HepG2 (cell line): ENCODE data around the gene PRKCG. TPM values are rescaled to one million over a fixed set of nuclear protein-coding genes. Genes with fewer than 3 reads are reported as not detected.
A peak's percentile ranks its signal among the peaks of the same experiment; 100 is the strongest.

ENCODE experiments used
- ARNTL ChIP-seq: sonication (generic); formaldehyde crosslinking; IDR thresholded peaks from 2 replicates; pipeline ENCODE4 v1.4.0; 2020; ENCODE audit warnings: mild to moderate bottlenecking, missing genetic modification reagents
- ERF ChIP-seq: IDR thresholded peaks from 2 replicates; pipeline ENCODE4 v1.6.1; 2018; ENCODE audit warnings: missing biosample characterization, missing genetic modification reagents
- HIVEP1 ChIP-seq: sonication (generic); formaldehyde crosslinking; IDR thresholded peaks from 2 replicates; pipeline ENCODE4 v1.4.0; 2020; ENCODE audit warnings: mild to moderate bottlenecking, missing genetic modification reagents
- PITX1 ChIP-seq: sonication (generic); formaldehyde crosslinking; IDR thresholded peaks from 2 replicates; pipeline ENCODE4 v1.5.1; 2020; ENCODE audit warnings: mild to moderate bottlenecking, missing genetic modification reagents
- PRPF4 ChIP-seq: fragments of 200-400 bp; formaldehyde crosslinking; IDR thresholded peaks from 2 replicates; pipeline ENCODE4 v1.6.1; 2016; ENCODE audit warnings: low read length, low read depth; ENCODE audit not compliant: poor library complexity, severe bottlenecking
- REPIN1 ChIP-seq: sonication (generic); formaldehyde crosslinking; IDR thresholded peaks from 2 replicates; pipeline ENCODE4 v1.8.0; 2022; ENCODE audit warnings: missing genetic modification reagents, low read depth, mild to moderate bottlenecking, borderline replicate concordance
- SCMH1 ChIP-seq: sonication (generic); formaldehyde crosslinking; IDR thresholded peaks from 2 replicates; pipeline ENCODE4 v1.9.0; 2021; ENCODE audit warnings: missing genetic modification reagents, mild to moderate bottlenecking, borderline replicate concordance
- SNAI1 ChIP-seq: sonication (generic); formaldehyde crosslinking; IDR thresholded peaks from 2 replicates; pipeline ENCODE4 v1.5.0; 2020; ENCODE audit warnings: mild to moderate bottlenecking, missing genetic modification reagents, borderline replicate concordance
- SUZ12 ChIP-seq: fragments of 150-350 bp; IDR thresholded peaks from 2 replicates; pipeline ENCODE4 v1.6.1; 2014; ENCODE audit warnings: low read depth, low read length
- XRCC5 ChIP-seq: fragments of 200-400 bp; formaldehyde crosslinking; optimal IDR thresholded peaks from 2 replicates; pipeline ENCODE3; 2017; ENCODE audit warnings: mild to moderate bottlenecking, low read length
- ZBTB7B ChIP-seq: sonication (generic); formaldehyde crosslinking; IDR thresholded peaks from 2 replicates; pipeline ENCODE4 v1.4.0; 2020; ENCODE audit warnings: missing genetic modification reagents
- ZMYM2 ChIP-seq: sonication (generic); formaldehyde crosslinking; IDR thresholded peaks from 2 replicates; pipeline ENCODE4 v1.8.0; 2022; ENCODE audit warnings: mild to moderate bottlenecking, missing genetic modification reagents
- ZNF10 ChIP-seq: sonication (generic); formaldehyde crosslinking; IDR thresholded peaks from 2 replicates; pipeline ENCODE4 v1.4.0; 2020; ENCODE audit warnings: mild to moderate bottlenecking, low read depth, missing genetic modification reagents, borderline replicate concordance
- ZNF136 ChIP-seq: sonication (generic); formaldehyde crosslinking; IDR thresholded peaks from 2 replicates; pipeline ENCODE4 v1.8.1; 2022; ENCODE audit warnings: low read depth, mild to moderate bottlenecking, moderate library complexity, missing genetic modification reagents
- ZNF333 ChIP-seq: sonication (generic); formaldehyde crosslinking; IDR thresholded peaks from 2 replicates; pipeline ENCODE4 v1.4.0; 2020; ENCODE audit warnings: mild to moderate bottlenecking, missing genetic modification reagents, borderline replicate concordance
- ZNF605 ChIP-seq: sonication (generic); formaldehyde crosslinking; IDR thresholded peaks from 2 replicates; pipeline ENCODE4 v1.8.0; 2022; ENCODE audit warnings: mild to moderate bottlenecking, missing genetic modification reagents
- ZNF7 ChIP-seq: IDR thresholded peaks from 2 replicates; pipeline ENCODE4 v1.6.1; 2016; ENCODE audit warnings: missing biosample characterization, missing genetic modification reagents
- ZNF772 ChIP-seq: sonication (generic); formaldehyde crosslinking; IDR thresholded peaks from 2 replicates; pipeline ENCODE4 v1.5.0; 2020; ENCODE audit warnings: mild to moderate bottlenecking, missing genetic modification reagents
- ZNF83 ChIP-seq: sonication (generic); formaldehyde crosslinking; IDR thresholded peaks from 2 replicates; pipeline ENCODE4 v1.4.0; 2020; ENCODE audit warnings: missing genetic modification reagents, mild to moderate bottlenecking, borderline replicate concordance
- polyA plus RNA-seq, 8 experiments: library from polyadenylated mRNA; depleted of rRNA in 3 of 8; stranded (reverse) in 7 of 8; unstranded in 1 of 8; fragments of >200 nt; fragmentation: Illumina TruSeq in 4 of 8; extraction: Trizol in 4 of 8; gene quantifications; 2 replicates each; pipeline versions ENCODE4 v1.2.1 to v1.2.3, GENCODE V29; 2011 to 2016; ENCODE audit warnings: low read depth in 4 of 8, missing spikeins in 1 of 8, mixed read lengths in 1 of 8; ENCODE audit not compliant: insufficient read depth in 1 of 8
- total RNA-seq, 5 experiments: library from RNA; depleted of rRNA; stranded (reverse); fragments of >200 nt; fragmentation: Illumina TruSeq; extraction: Trizol; gene quantifications; 2 replicates each; pipeline ENCODE4 v1.2.3, GENCODE V29; 2016; ENCODE audit warnings: low read depth in 1 of 5
- TF ChIP-seq, protein P1 (sequence below): sonication (generic); formaldehyde crosslinking; IDR thresholded peaks from 2 replicates; pipeline ENCODE4 v1.8.0; 2022; ENCODE audit warnings: mild to moderate bottlenecking, missing genetic modification reagents
- TF ChIP-seq, protein P2 (sequence below): sonication (generic); formaldehyde crosslinking; IDR thresholded peaks from 2 replicates; pipeline ENCODE4 v1.8.1; 2022; ENCODE audit warnings: mild to moderate bottlenecking, missing genetic modification reagents
- TF ChIP-seq, protein P3 (sequence below): sonication (generic); formaldehyde crosslinking; IDR thresholded peaks from 2 replicates; pipeline ENCODE4 v1.4.0; 2020; ENCODE audit warnings: mild to moderate bottlenecking, missing genetic modification reagents

The PRKCG gene
- total and polyA plus RNA-seq, 2 of the 13 experiments (the other 11 are each of a cell fraction or from before 2014, with no cell fraction given) = 0.02 to 0.03 TPM

DNA sequence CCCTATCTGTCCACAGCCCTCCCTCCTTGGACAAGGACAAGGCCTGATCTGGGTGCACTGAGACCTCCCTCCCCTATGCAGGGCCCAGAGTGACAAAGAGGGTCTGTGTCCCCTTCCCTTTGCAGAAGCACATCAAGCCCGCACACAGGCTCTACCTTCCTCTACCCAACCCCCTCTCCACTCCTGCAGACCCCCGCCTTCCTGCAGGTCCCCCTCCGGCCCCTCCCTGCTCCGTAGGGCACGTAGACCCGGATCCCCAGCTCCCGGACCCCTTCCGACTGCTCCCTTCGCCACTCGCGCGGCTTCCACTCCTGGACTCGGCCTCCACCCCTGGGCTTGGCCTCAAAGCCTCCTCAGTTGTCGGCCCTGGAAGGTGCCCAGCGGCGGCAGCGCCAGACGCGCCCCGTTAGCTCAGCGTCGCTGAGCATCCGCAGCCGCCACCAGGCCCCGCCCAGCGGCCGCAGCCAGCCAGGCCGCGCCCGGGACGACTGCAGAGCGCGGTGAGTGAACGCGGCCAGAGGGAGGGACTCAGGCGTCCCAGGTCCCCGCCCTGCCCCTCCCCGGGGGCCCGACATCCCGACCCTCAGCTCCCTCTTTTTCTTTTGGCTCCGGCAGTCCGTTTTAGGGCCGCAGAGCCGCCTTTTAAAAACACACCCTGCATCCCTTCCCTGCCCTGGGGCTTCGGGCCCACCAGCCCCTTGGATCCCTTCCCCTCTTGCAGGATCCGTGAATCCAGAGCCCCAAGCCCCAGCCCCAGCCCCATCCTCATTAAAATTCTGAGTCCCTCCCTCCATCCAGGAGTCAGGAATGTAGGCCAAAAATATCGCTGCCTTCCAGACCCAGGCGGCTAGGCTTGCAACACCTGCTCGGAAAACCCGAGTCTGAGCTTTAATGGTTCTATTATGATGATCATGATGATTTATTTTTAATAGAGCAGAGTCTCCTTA is 15.8 kb upstream of the PRKCG start (continued):
- TF ChIP-seq, protein P1, sequence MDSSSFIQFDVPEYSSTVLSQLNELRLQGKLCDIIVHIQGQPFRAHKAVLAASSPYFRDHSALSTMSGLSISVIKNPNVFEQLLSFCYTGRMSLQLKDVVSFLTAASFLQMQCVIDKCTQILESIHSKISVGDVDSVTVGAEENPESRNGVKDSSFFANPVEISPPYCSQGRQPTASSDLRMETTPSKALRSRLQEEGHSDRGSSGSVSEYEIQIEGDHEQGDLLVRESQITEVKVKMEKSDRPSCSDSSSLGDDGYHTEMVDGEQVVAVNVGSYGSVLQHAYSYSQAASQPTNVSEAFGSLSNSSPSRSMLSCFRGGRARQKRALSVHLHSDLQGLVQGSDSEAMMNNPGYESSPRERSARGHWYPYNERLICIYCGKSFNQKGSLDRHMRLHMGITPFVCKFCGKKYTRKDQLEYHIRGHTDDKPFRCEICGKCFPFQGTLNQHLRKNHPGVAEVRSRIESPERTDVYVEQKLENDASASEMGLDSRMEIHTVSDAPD (CRISPR knock-in tag) = no peak
- TF ChIP-seq SUZ12 (no peak), XRCC5 (no peak), ZNF10 (CRISPR knock-in tag) (no peak), PITX1 (CRISPR knock-in tag) (0 out of 2 replicates have a peak, but pooled peaks have one; percentile 10), ZBTB7B (CRISPR knock-in tag) (peak; percentile 39; the same call in 1 of the 2 replicates), ZNF136 (CRISPR knock-in tag) (no peak), ZNF7 (no peak), ARNTL (CRISPR knock-in tag) (peak; percentile 30), SNAI1 (CRISPR knock-in tag) (0 out of 2 replicates have a peak, but pooled peaks have one; percentile 18), REPIN1 (CRISPR knock-in tag) (peak; percentile 43; the same call in 1 of the 2 replicates), ERF (CRISPR knock-in tag) (peak; percentile 54; the same call in 1 of the 2 replicates), ZNF83 (no peak; the same call in 1 of the 2 replicates), SCMH1 (CRISPR knock-in tag) (no peak), ZNF772 (peak; percentile 84), ZNF333 (CRISPR knock-in tag) (peak; percentile 71; the same call in 1 of the 2 replicates), HIVEP1 (CRISPR knock-in tag) (peak; percentile 39), ZMYM2 (CRISPR knock-in tag) (no peak), ZNF605 (CRISPR knock-in tag) (no peak), PRPF4 (no peak)
- TF ChIP-seq, protein P2, sequence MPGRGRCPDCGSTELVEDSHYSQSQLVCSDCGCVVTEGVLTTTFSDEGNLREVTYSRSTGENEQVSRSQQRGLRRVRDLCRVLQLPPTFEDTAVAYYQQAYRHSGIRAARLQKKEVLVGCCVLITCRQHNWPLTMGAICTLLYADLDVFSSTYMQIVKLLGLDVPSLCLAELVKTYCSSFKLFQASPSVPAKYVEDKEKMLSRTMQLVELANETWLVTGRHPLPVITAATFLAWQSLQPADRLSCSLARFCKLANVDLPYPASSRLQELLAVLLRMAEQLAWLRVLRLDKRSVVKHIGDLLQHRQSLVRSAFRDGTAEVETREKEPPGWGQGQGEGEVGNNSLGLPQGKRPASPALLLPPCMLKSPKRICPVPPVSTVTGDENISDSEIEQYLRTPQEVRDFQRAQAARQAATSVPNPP (CRISPR knock-in tag) = no peak
- TF ChIP-seq, protein P3, sequence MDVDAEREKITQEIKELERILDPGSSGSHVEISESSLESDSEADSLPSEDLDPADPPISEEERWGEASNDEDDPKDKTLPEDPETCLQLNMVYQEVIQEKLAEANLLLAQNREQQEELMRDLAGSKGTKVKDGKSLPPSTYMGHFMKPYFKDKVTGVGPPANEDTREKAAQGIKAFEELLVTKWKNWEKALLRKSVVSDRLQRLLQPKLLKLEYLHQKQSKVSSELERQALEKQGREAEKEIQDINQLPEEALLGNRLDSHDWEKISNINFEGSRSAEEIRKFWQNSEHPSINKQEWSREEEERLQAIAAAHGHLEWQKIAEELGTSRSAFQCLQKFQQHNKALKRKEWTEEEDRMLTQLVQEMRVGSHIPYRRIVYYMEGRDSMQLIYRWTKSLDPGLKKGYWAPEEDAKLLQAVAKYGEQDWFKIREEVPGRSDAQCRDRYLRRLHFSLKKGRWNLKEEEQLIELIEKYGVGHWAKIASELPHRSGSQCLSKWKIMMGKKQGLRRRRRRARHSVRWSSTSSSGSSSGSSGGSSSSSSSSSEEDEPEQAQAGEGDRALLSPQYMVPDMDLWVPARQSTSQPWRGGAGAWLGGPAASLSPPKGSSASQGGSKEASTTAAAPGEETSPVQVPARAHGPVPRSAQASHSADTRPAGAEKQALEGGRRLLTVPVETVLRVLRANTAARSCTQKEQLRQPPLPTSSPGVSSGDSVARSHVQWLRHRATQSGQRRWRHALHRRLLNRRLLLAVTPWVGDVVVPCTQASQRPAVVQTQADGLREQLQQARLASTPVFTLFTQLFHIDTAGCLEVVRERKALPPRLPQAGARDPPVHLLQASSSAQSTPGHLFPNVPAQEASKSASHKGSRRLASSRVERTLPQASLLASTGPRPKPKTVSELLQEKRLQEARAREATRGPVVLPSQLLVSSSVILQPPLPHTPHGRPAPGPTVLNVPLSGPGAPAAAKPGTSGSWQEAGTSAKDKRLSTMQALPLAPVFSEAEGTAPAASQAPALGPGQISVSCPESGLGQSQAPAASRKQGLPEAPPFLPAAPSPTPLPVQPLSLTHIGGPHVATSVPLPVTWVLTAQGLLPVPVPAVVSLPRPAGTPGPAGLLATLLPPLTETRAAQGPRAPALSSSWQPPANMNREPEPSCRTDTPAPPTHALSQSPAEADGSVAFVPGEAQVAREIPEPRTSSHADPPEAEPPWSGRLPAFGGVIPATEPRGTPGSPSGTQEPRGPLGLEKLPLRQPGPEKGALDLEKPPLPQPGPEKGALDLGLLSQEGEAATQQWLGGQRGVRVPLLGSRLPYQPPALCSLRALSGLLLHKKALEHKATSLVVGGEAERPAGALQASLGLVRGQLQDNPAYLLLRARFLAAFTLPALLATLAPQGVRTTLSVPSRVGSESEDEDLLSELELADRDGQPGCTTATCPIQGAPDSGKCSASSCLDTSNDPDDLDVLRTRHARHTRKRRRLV = no peak
